Uterus (tissue), 2 donors: ENCODE data around the gene TMEM191C.

Experiments used
- POLR2A ChIP-seq, 2 donors: fragments of 450-650 bp; IDR thresholded peaks; one replicate each; pipeline ENCODE4 v1.6.1; 2016; ENCODE audit warnings: antibody characterized with exemption in 2 of 2, mild to moderate bottlenecking in 1 of 2, moderate library complexity in 1 of 2
- TF ChIP-seq, protein P1 (sequence below), 4 experiments: fragments of 200-600 bp in 2 of 4; fragments of 450-650 bp in 2 of 4; sonication (generic) in 2 of 4; IDR thresholded peaks; one replicate each; pipeline ENCODE4 v1.5.1; 2016 to 2019; ENCODE audit warnings: antibody characterized with exemption in 4 of 4, mild to moderate bottlenecking in 2 of 4, moderate library complexity in 1 of 4

DNA sequence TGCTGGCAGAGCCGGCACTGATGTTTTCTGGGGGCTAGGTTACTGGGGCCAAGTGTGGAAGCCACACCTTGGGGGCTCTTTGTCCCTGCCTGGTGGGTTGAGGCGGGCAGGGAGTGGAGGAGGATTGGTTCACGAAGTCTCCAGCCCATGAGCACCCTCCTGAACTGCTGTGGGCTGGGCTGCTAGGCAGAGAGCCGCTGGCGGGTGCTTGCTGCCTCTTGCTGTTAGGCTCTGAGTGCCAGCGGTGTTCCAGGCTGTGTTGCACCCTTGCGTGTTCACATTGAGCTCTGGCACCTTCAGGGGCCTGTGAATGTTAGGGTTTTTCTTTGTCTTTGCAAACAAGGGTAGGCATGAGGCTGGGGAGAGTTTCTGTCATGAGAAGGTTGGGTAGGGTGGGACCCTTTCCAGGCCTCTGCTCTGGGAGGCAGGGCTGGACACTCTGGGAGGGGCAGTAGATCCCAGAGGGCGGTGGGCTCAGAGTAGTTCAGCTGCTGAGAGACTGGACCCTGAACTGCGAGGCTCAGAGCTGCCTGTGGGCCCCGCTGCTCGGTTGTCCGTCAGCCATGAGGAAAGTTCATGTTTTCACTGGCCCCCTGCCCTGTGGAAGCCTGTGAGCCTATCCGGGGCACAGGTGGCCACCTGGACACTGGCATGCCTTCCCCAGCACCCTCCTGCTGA, 24.0 kb upstream of the TMEM191C start:
- TF ChIP-seq, protein P1, sequence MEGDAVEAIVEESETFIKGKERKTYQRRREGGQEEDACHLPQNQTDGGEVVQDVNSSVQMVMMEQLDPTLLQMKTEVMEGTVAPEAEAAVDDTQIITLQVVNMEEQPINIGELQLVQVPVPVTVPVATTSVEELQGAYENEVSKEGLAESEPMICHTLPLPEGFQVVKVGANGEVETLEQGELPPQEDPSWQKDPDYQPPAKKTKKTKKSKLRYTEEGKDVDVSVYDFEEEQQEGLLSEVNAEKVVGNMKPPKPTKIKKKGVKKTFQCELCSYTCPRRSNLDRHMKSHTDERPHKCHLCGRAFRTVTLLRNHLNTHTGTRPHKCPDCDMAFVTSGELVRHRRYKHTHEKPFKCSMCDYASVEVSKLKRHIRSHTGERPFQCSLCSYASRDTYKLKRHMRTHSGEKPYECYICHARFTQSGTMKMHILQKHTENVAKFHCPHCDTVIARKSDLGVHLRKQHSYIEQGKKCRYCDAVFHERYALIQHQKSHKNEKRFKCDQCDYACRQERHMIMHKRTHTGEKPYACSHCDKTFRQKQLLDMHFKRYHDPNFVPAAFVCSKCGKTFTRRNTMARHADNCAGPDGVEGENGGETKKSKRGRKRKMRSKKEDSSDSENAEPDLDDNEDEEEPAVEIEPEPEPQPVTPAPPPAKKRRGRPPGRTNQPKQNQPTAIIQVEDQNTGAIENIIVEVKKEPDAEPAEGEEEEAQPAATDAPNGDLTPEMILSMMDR (IDR thresholded peaks at IDR 0.05) = no peak
- TF ChIP-seq POLR2A (IDR thresholded peaks at IDR 0.05) = no peak
